H54 (cell line): ENCODE results near the gene RGS8.

Source experiments
- DNase-seq: peaks from one replicate; pipeline ENCODE4 v3.0.0; 2011; ENCODE audit warnings: low spot score, mixed read lengths; ENCODE audit not compliant: insufficient read length
- FAIRE-seq: peaks from 3 replicates; lab custom pipeline; 2011; peaks lifted over from hg19 to GRCh38; lab: Jason Lieb, UNC
- POLR2A ChIP-seq: IDR thresholded peaks from 2 replicates; pipeline ENCODE4 v1.6.1; 2011; ENCODE audit warnings: low read depth, mild to moderate bottlenecking, low read length

The RGS8 gene

DNA sequence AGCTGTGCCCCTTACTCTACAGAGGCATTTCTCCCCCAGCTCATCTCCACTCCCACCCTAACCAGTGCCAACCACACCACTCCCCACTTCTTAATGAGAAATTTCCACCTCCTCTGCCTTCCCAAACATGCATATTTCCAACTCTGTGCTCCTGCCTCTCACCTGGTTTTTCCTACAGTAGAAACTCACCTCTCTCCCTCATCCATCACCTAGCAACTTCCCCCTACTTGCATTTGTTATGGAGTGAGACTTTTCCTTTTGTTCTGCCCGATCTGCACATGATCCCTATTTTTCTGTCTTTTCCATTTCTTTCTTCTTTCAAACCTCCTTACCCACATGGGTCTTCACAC lies 11.9 kb downstream of the RGS8 start:
- no peak for DNase-seq
- no peak for TF ChIP-seq POLR2A
- FAIRE-seq, result no peak

DNA sequence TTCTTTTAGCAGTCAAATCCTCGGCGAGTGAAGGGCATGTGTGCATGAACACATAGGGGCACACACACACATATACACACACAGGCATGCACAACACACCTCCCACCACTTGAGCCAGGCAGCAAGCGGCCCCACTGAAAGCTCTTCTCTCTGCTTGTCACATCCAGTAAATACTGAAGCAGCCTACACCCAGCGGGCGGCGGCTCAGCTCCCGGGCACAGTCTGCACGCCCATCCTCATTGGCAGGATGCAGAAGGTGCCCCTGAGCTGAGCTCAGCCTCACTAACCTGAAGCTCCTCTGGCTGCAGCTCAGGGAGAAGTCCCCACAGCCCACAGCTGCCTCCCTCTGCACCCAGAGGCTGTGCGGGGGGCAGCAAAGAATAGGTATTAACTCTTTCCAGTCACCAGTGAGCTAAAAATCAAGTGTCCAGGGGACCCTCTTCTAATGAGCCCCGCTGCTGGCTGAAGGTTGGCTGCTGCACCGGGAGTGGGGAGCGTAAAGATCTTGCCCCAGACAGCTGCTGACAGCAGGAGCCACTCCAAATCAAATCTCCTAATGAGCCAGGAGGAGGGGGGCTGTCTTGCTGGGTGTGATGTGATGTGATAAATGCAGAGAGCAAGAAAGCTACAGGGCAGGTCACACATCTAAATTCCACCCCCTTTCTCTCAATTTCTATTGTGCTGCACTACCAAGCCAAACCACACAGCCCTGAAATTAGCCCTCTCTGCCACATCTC lies 12.5 kb downstream of the RGS8 start:
- no peak for TF ChIP-seq POLR2A
- FAIRE-seq (no peak), DNase-seq (no peak)

- no peak for TF ChIP-seq POLR2A
- FAIRE-seq (no peak), DNase-seq (no peak)
These were observed 14.2 kb downstream of the RGS8 start for GRCh38 chr1:182670032-182670749.

GRCh38 chr1:182669266-182669665 lies 15.1 kb downstream of the RGS8 start:
- TF ChIP-seq POLR2A, result no peak
- DNase-seq, result no peak
- no peak for FAIRE-seq

GRCh38 chr1:182668521-182669054 lies 15.8 kb downstream of the RGS8 start:
- TF ChIP-seq POLR2A, result no peak
- FAIRE-seq, result no peak
- DNase-seq, result no peak

DNA sequence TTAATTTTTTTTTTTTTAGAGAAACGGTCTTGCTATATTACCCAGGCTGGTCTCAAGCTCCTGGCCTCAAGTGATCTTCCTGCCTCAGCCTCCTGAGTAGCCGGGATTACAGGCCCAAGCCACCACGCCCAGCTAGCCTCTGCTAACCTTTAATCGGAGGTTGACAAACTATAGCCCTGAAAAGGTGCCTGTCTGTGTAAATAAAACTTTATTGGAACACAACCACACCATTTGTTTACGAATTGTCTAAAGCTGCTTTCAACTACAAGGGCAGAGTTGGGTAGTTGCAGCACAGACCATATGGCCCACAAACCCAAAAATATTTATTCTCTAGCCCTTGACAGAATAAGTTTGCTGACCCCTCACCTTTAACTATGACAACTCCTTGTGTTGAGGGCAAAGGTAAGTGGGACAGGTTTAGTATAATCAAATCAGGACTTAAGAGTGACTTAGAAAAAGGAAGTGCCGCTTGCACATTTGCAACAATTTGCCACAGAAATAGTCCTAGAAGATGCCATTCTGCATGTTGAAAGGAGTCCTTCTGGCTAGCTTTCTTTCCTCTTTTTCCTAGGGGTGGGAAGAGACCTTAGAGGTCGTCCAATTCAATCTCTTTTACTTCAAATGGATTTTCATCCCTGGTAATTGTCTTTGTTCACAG lies 16.4 kb downstream of the RGS8 start:
- DNase-seq (no peak), FAIRE-seq (no peak)
- TF ChIP-seq POLR2A, result no peak

- no peak for TF ChIP-seq POLR2A
- FAIRE-seq, result no peak
- DNase-seq, result no peak
These were observed 17.7 kb downstream of the RGS8 start for GRCh38 chr1:182666706-182667105.

DNA sequence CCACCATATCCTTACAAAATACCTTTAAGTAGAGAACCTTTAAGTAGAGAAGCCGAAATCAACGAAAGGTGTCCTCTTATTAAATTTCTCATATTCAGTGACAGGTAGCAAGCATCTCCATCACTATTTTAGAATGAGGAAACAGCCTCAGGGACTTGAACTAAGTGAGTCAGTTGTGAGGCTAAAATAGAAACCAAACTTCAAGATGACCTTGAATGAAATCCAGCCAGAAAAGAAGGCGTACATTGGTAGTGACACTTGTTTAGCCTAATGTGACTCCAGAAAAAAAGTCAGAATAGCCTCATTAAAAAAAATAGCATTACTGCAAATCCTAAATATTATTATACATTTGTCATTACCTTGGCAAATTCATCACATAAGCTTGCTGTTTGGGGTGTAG lies 20.1 kb downstream of the RGS8 start:
- no peak for DNase-seq
- no peak for FAIRE-seq
- no peak for TF ChIP-seq POLR2A

- DNase-seq (no peak), FAIRE-seq (no peak)
- no peak for TF ChIP-seq POLR2A
These were observed 21.4 kb downstream of the RGS8 start for GRCh38 chr1:182662956-182663355.

- TF ChIP-seq POLR2A, result no peak
- FAIRE-seq (no peak), DNase-seq (no peak)
These were observed 22.1 kb downstream of the RGS8 start for GRCh38 chr1:182662121-182662890.

- no peak for TF ChIP-seq POLR2A
- no peak for FAIRE-seq
These were observed 26.3 kb downstream of the RGS8 start for GRCh38 chr1:182658055-182658454.

GRCh38 chr1:182656842-182657397 lies 27.5 kb downstream of the RGS8 start:
- no peak for TF ChIP-seq POLR2A
- DNase-seq (no peak), FAIRE-seq (no peak)

More at GRCh38 chr1:182658055-182658454, 26.3 kb downstream of the RGS8 start:
- no peak for DNase-seq

- no peak for TF ChIP-seq POLR2A
- no peak for FAIRE-seq
- DNase-seq, result no peak
These were observed 30.4 kb downstream of the RGS8 start for GRCh38 chr1:182653986-182654385.
